ENCODE results near the gene USP36.
"Not testable (repeated sequence)": the region's sequence is repeated elsewhere in the genome, so short reads cannot be mapped to it uniquely, and the experiment has no call there.

The USP36 gene

GRCh38 chr17:78767806-78768205 lies 72.8 kb downstream of the USP36 start:
- no peak for DNase-seq (ENCODE audit: low read depth, low spot score)

GRCh38 chr17:78766743-78767294 lies 73.8 kb downstream of the USP36 start:
- no peak for DNase-seq (ENCODE audit: low read depth, low spot score)

- DNase-seq (ENCODE audit: low read depth, low spot score): no peak
Measured at GRCh38 chr17:78766225-78766624, 74.4 kb downstream of the USP36 start.

- no peak for DNase-seq (ENCODE audit: low read depth, low spot score)
Measured at GRCh38 chr17:78765821-78766220, 74.8 kb downstream of the USP36 start.

- no peak for DNase-seq (ENCODE audit: low read depth, low spot score)
Measured at GRCh38 chr17:78764871-78765270, 75.7 kb downstream of the USP36 start.

DNA sequence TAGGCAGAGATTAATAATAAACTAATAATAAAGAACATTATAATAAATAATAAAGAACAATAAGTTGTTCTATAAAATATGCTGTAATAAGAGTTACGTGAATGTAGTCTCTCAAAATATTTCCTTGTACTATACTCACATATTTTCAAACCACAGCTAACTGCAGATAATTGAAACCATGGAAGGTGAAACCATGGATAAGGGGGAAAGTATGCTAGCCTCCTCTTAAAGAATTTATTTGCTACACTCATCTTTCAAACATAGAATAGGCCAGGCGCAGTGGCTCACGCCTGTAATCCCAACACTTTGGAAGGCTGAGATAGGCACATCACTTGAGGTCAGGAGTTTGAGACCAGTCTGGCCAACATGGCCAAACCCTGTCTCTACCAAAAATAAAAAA lies 77.1 kb downstream of the USP36 start:
- DNase-seq (ENCODE audit: low read depth, low spot score): no peak

GRCh38 chr17:78761789-78762406 lies 78.7 kb downstream of the USP36 start:
- DNase-seq (ENCODE audit: low read depth, low spot score): no peak

GRCh38 chr17:78759969-78760352 lies 80.7 kb downstream of the USP36 start:
- no peak for DNase-seq (ENCODE audit: low read depth, low spot score)

GRCh38 chr17:78759203-78759968 lies 81.2 kb downstream of the USP36 start:
- DNase-seq (ENCODE audit: low read depth, low spot score): no peak

DNA sequence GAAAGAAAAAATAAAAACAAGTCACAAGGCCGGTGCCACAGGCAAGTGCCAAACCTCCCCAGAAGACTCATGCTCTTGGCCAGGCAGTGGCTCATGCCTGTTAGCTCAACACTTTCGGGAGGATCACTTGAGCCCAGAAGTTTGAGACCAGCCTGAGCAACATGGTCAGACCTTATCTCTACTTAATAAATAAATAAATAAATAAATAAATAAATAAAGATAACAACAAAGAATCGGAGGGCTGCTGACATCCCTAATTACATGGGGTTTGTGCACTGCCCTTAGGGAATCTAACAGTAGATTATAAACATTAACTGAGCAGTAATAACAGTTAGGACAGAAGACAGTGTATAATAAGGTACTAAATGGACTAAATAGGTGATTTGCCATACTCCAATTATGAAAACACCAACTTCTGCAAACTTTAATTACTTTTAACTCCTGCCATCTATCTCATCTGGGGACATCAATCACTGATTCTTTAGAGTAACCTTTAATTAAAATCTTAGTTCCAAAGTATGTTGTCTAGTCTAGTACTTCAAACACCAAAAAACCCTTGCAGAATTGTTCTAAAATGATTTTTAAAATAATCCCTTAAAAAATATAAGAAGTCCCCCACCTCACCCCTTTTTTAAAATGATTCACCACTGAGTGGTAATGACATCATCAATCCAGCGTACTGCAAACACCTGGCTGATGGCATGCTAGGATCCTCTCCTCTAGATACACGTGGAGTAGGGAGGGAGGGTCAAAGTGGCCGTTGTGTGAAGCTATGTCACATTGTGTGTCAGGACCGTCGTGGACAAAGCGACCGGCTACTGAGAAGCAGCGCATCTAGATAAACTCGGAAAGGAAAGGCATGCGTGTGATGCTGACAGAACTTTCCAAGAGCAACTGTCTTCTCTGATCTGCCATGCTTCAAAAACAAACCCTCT lies 87.0 kb downstream of the USP36 start:
- no peak for DNase-seq (ENCODE audit: low read depth, low spot score)

DNA sequence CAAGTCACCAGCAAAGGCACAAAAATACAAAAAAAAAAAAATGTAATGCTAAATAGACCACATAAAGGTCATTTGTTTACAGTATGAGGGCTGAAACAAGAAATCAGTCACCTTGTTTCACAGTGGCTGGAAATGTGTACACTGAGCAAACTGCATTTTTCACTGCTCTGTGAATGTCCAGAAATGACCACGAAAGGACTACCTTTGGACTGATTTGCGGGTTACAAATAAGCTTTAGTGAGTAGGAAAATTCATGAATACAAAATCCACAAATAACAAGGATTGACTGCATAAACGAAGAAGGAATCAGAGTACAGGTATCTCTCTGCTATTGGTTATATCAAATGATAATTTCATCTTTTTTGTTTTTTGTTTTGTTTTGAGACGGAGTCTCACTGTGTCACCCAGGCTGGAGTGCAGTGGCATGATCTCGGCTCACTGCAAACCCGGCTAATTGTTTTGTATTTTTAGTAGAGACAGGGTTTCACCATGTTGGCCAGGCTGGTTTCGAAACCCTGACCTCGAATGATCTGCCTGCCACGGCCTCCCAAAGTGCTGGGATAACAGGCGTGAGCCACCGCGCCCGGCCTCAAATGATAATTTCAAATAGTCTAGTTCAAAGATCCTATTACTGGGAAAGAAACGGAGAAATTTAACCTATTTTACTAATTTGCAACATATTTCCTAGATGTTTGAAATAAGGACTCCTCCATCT lies 89.0 kb downstream of the USP36 start:
- DNase-seq (ENCODE audit: low read depth, low spot score): no peak

DNA sequence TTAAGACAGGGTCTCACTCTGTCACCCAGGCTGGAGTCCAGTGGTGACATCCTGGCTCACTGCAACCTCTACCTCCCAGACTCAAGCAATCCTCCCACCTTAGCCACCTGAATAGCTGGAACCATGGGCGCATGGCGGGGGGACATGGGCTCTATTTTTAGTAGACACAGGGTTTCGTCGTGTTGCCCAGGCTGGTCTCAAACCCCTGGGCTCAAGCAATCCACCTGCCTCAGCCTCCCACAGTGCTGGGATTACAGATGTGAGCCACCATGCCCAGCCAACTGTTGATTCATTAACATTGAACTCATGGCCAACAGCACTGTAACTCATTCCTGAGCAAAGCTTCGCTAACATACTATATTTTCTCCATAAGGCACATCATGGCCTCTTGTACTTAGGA lies 89.6 kb downstream of the USP36 start:
- not testable (repeated sequence) for DNase-seq (ENCODE audit: low read depth, low spot score)

DNA sequence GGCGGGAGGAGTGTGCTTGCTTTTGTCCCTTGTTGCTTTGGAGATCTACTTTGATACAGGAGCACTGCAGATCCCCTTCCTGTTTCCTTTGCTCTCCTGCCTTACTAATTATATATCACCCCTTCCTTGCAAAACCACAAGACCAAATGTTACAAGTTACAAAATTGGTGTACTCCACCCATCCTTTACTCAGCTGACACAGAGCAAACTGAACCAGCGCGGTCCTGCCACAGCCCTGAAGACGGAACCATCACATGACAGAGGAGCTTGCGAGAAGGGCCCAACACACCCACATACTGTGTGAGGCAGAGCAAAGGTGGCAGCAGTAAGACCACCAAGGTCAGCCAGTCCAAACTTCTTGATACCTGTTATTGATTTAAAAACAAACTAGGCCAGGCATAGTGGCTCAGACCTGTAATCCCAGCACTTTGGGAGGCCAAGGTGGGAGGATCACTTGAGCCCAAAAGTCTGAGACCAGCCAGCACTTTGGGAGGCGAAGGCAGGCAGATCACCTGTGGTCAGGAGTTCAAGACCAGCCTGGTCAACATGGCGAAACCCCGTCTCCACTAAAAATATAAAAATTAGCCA lies 91.8 kb downstream of the USP36 start:
- DNase-seq (ENCODE audit: low read depth, low spot score): no peak

GRCh38 chr17:78748048-78748729 lies 92.4 kb downstream of the USP36 start:
- DNase-seq (ENCODE audit: low read depth, low spot score): no peak

GRCh38 chr17:78747488-78747887 lies 93.1 kb downstream of the USP36 start:
- no peak for DNase-seq (ENCODE audit: low read depth, low spot score)

GRCh38 chr17:78746949-78747269 lies 93.7 kb downstream of the USP36 start:
- DNase-seq (ENCODE audit: low read depth, low spot score): no peak

DNA sequence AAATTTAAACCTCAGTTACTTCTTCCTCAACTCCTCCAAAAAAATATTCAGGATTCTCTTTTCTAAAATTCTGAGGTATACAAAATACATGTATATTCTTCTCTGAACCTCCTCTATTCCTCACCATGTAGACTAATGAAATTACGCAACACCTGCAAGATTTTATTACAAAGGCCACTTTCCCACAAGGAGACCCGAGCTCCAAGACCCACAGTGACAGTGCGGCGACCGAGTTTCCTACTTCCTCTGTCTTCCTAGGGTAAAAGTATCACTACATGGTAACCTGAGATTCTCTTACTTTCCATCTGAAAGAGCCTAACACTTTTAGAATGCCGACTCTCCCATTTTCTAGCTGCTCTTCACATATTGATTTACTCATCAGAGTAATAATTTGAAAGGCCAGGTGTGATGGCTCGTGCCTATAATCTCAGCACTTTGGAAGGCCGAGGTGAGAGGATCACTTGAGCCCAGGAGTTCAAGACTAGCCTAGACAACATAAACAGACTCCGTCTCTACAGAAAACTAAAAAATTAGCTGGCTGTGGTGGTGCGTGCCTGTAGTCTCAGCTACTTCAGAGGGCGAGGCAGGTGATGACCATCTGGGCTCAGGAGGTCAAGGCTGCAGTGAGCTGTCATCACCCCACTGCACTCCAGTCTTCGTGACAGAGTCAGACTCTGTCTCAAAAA lies 94.2 kb downstream of the USP36 start:
- DNase-seq (ENCODE audit: low read depth, low spot score): no peak

Measured in smooth muscle cell of the brain vasculature (primary cell).